NB4 (cell line): ENCODE results near the gene C3orf38.

Experiments used
- CTCF ChIP-seq: IDR thresholded peaks from one replicate; pipeline ENCODE4 v1.5.1; 2012; ENCODE audit warnings: low read depth, low read length
- MAX ChIP-seq: IDR thresholded peaks from 2 replicates; pipeline ENCODE4 v1.6.1; 2011; ENCODE audit warnings: low read depth, low read length
- POLR2A ChIP-seq: IDR thresholded peaks from 2 replicates; pipeline ENCODE4 v1.6.1; 2011; ENCODE audit warnings: mild to moderate bottlenecking; ENCODE audit not compliant: insufficient read length; ENCODE audit errors: extremely low read depth

GRCh38 chr3:88105325-88105724 is 44.4 kb upstream of the C3orf38 start:
- TF ChIP-seq CTCF (no peak), POLR2A (no peak), MAX (no peak)
